NCI-H1694 treated with DMSO at 0.1 percent for 48 hours (cell line): Measurements from ENCODE around the gene TFDP3.

Source experiments
- DNase-seq: peaks from one replicate; lab custom pipeline; 2025; lab: John Stamatoyannopoulos, UW

The TFDP3 gene

DNA sequence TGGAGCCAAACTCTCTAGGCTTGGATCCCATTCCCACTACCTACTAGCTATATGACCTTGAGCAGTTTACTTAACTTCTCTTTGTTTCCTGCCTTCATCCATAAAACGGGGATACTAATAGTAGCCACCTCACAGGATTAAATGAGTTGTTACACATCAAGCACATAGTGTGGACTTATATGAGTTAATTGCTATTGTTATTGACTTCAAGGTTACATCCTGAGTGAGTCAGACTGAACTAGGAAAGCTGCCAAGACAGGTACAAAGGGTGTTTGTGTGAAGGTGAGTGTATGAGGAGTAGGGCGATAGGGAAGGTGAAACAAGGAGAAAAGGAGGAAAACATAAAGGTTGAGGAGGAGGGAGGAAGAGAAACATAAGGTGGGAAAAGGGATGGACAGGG is 32.2 kb downstream of the TFDP3 start:
- DNase-seq: no peak

DNA sequence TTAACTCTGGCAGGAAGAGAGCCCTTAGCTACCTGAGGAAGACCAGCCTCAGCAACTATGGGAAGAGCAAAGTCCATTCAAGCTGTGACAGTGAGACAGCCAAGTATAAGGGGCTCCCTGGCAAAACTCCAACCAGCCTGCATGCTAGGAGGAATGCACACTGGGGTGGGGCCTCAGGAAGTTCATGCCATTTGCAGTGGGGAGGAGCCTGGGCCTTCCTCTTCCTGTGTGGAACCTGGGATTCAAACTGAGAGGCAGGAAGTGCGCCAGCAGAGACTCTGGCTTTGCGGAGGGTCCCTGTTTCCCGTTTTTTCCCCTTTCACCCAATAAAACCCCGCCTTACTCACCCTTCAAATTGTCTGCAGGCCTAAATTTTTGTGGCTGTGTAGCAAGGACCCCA is 33.0 kb downstream of the TFDP3 start:
- DNase-seq: no peak

DNA sequence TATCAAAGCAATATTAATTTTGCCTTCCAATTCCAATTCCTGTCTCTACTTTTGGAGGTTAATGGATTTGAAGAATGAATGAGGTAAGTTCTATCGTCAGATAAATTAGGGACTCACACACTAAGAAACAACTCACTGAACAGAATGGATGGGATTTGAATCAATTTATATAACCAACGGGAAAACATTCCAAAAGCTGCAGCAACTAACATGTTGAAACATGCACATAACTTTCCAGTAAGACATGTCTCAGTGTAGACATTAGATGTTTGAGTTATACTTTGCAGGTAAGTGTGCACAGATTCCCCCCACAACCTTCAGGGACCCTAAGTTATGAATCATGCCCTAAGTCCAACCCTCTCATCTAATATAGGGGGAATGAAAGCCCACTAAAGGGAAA is 34.3 kb downstream of the TFDP3 start:
- DNase-seq: no peak

DNA sequence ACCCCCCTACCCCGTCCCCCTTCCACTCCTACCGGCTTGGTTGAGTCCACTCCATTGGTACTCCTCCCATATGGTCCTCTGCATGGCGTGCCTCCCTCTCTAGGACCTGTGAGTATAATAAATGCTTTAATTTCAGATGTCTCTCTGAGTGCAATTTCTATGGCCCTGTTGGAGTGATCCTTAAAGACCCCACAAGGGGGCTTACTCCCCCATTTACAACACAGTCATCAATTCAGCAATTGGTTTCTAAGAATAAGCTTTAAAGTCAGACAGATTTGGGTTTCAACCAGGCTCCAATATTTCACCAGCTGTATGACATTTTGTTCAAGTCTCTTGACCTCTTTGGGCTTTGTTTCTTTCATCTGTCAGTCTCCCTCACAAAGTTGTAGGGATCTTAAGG is 38.7 kb downstream of the TFDP3 start:
- DNase-seq: no peak

DNA sequence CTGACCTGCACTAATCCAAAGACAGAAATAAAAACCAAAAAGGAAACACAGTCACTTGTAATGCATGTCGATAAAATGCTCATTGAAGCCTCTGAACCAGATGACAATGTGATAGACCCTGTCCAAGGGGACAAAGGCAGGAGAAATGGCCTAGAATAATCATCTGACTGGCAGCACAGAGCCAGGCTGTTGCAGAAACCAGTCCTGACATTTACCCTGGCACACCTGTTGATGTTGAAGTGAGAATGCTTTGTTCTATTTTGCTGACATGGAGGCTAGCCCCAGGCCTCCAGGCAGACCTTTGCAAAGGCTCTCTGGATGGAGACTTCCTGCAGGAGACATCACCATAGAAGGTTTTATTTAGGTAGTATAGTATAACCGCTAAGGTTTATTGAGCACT is 41.0 kb downstream of the TFDP3 start:
- DNase-seq: no peak

DNA sequence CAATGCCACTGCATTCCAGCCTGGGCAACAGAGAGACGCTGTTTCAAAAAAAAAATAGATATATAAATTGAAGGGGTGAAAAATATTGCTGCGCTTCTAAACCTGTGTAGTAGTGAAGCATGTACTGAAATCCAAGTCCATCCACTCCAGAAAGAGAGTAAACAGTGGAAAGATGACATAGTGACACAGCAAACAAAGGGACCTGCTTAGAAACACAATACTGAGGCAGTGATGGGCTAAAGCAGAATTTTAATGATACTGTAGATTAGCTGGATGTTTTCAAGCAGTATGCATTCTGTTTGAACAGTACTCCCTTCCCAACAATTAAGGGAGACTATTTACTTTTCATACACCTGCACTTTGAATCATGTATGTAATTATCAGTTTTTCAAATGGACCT is 42.5 kb downstream of the TFDP3 start:
- no peak for DNase-seq

DNA sequence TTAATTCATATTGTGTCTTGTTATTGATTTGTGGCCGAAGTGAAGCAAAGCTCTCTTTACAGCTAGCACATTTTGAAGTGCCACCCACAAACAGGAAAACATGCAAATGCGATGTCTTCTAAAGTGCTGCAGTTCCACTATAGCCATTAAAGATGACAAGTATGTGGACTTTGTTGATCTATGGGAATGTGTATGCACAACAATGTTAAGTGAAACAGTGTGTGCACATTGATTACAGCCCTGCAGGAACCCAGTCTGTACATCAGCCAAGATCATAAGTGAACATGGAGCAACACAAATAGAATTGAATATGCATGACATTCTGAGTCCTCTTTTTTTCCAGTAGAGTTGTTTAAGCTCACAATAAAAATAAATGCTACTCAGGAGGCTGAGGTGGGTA is 43.0 kb downstream of the TFDP3 start:
- DNase-seq: no peak

DNA sequence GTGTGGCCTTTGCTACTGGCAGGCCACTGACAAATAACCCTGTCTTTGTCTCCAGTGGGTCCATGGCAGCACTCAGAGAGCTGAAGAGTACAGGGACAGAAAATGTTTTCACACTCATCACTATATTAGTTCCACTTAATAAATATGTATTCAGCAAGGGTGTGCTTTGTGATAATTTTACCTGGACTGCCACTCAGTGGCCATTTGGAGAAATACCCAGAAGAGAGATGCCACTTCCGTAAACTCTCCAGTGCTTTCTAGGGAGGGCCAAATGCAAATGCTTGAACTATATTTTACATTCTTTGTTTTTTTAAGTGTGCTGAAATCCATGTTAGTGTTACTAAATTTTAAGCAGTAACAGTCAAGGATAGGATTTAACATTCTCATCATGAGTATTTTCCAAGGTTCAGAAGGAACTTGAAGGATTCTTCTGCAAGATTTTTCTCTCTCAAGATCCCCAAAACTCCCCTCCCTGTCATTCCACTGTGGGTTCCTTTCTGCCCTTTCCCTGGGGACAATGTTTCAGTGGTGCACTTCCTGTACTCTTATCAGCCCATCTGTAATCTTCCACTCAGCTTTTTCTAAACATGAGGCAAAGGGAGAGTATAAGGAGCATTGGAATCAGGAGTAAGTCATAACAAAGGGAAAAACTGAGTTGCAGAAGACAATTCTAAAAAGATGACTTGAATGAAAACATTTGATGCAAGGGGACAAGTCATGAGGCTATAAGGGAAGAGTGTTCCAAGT is 46.0 kb downstream of the TFDP3 start:
- peak; percentile 23 for DNase-seq
